HTERT RPE-1 (cell line): Measurements from ENCODE around the gene PLA2G12A.
"Not testable (repeated sequence)": the region's sequence is repeated elsewhere in the genome, so short reads cannot be mapped to it uniquely, and the experiment has no call there.

Experiments
- in situ Hi-C: fragments of 300-500 bp; cut with MboI; formaldehyde crosslinking; loops from 4 replicates; pipeline ENCODE4 v1.14.3; 2020; ENCODE audit warnings: low sequenced_read_pairs

Gene PLA2G12A

GRCh38 chr4:109682875-109683274, 47.0 kb downstream of the PLA2G12A start:
- in situ Hi-C loops, result no loop called here

GRCh38 chr4:109678925-109679324, 50.9 kb downstream of the PLA2G12A start:
- in situ Hi-C loops, result not testable (repeated sequence)

- in situ Hi-C loops, result not testable (repeated sequence)
These were observed 51.4 kb downstream of the PLA2G12A start for GRCh38 chr4:109678472-109678871.

- in situ Hi-C loops, result no loop called here
These were observed 53.0 kb downstream of the PLA2G12A start for GRCh38 chr4:109676886-109677285.

GRCh38 chr4:109675843-109676242, 54.0 kb downstream of the PLA2G12A start:
- in situ Hi-C loops, result no loop called here

GRCh38 chr4:109675181-109675580, 54.7 kb downstream of the PLA2G12A start:
- in situ Hi-C loops, result no loop called here

GRCh38 chr4:109673303-109673702, 56.6 kb downstream of the PLA2G12A start:
- in situ Hi-C loops, result no loop called here

GRCh38 chr4:109672169-109672930, 57.5 kb downstream of the PLA2G12A start:
- in situ Hi-C loops, result no loop called here

GRCh38 chr4:109671350-109671749, 58.5 kb downstream of the PLA2G12A start:
- in situ Hi-C loops, result no loop called here

GRCh38 chr4:109665783-109666485, 63.9 kb downstream of the PLA2G12A start:
- in situ Hi-C loops, result no loop called here

- in situ Hi-C loops, result no loop called here
These were observed 67.1 kb downstream of the PLA2G12A start for GRCh38 chr4:109662771-109663170.

GRCh38 chr4:109662116-109662515, 67.8 kb downstream of the PLA2G12A start:
- in situ Hi-C loops, result no loop called here
